ENCODE measurements around the gene ACTRT2.

Gene ACTRT2

GRCh38 chr1:3003941-3004270 lies 17.4 kb upstream of the ACTRT2 start:
- no peak for DNase-seq

GRCh38 chr1:3004285-3005205 lies 16.7 kb upstream of the ACTRT2 start:
- DNase-seq: no peak

- no peak for DNase-seq
Observed at GRCh38 chr1:3005771-3006170, 15.5 kb upstream of the ACTRT2 start.

GRCh38 chr1:3007298-3008147 lies 13.7 kb upstream of the ACTRT2 start:
- DNase-seq: no peak

- no peak for DNase-seq
Observed at GRCh38 chr1:3009021-3009420, 12.2 kb upstream of the ACTRT2 start.

- no peak for DNase-seq
Observed at GRCh38 chr1:3009556-3009955, 11.7 kb upstream of the ACTRT2 start.

- no peak for DNase-seq
Observed at GRCh38 chr1:3011127-3011526, 10.1 kb upstream of the ACTRT2 start.

- no peak for DNase-seq
Observed at GRCh38 chr1:3011631-3012455, 9.4 kb upstream of the ACTRT2 start.

GRCh38 chr1:3012456-3013291 lies 8.6 kb upstream of the ACTRT2 start:
- DNase-seq: no peak

GRCh38 chr1:3013371-3014049 lies 7.8 kb upstream of the ACTRT2 start:
- no peak for DNase-seq

- no peak for DNase-seq
Observed at GRCh38 chr1:3014050-3014440, 7.2 kb upstream of the ACTRT2 start.

GRCh38 chr1:3014443-3015268 lies 6.6 kb upstream of the ACTRT2 start:
- DNase-seq: no peak

- no peak for DNase-seq
Observed at GRCh38 chr1:3015269-3015635, 6.0 kb upstream of the ACTRT2 start.

- no peak for DNase-seq
Observed at GRCh38 chr1:3015744-3016143, 5.5 kb upstream of the ACTRT2 start.

GRCh38 chr1:3016641-3017439 lies 4.4 kb upstream of the ACTRT2 start:
- DNase-seq: no peak

- DNase-seq: no peak
Observed at GRCh38 chr1:3017440-3018050, 3.7 kb upstream of the ACTRT2 start.

GRCh38 chr1:3018051-3018471 lies 3.2 kb upstream of the ACTRT2 start:
- no peak for DNase-seq

GRCh38 chr1:3018576-3018975 lies 2.7 kb upstream of the ACTRT2 start:
- DNase-seq: no peak

GRCh38 chr1:3019007-3019515 lies 2.2 kb upstream of the ACTRT2 start:
- DNase-seq: no peak
